Measurements from ENCODE around the gene ETV3L.

DNA sequence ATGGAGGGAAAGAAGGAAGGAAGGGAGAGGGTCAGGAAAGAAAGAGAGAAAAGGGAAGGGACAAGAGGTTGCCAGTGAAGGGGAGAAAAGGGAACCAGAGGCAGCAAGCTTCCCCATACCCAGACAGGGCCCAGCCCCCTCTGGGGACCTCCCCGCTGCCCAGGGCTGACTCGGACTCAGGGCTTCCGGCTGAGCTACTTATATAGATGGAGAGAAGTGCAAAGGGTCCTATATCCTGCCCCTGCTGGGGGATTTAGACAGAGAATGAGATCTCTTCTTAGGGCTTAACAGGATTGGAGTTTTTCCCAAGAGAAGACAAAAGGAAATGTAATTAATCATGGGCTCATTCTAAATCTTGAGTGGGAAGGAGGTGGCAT, at the start of gene ETV3L:
- TF ChIP-seq, protein P1, sequence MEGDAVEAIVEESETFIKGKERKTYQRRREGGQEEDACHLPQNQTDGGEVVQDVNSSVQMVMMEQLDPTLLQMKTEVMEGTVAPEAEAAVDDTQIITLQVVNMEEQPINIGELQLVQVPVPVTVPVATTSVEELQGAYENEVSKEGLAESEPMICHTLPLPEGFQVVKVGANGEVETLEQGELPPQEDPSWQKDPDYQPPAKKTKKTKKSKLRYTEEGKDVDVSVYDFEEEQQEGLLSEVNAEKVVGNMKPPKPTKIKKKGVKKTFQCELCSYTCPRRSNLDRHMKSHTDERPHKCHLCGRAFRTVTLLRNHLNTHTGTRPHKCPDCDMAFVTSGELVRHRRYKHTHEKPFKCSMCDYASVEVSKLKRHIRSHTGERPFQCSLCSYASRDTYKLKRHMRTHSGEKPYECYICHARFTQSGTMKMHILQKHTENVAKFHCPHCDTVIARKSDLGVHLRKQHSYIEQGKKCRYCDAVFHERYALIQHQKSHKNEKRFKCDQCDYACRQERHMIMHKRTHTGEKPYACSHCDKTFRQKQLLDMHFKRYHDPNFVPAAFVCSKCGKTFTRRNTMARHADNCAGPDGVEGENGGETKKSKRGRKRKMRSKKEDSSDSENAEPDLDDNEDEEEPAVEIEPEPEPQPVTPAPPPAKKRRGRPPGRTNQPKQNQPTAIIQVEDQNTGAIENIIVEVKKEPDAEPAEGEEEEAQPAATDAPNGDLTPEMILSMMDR (IDR thresholded peaks at IDR 0.05) = no peak
- TF ChIP-seq POLR2A (IDR thresholded peaks at IDR 0.05) (no peak), POLR2AphosphoS5 (IDR thresholded peaks at IDR 0.05; ENCODE audit: insufficient read depth in 1 of 2, low read depth in 1 of 2) (no peak)
